Activated CD4-positive, alpha-beta T cell treated with anti-CD3 and anti-CD28 coated beads, Interleukin-2, amount 50 U/mL, for 16 hours (primary cell): Measurements from ENCODE around the gene RAB42.
A peak's percentile ranks its signal among the peaks of the same experiment; 100 is the strongest.
"Not testable (repeated sequence)": the region's sequence is repeated elsewhere in the genome, so short reads cannot be mapped to it uniquely, and the experiment has no call there.

Experiments used
- DNase-seq: peaks from one replicate; pipeline ENCODE4 v3.0.0-alpha.2; 2020

Gene RAB42

DNA sequence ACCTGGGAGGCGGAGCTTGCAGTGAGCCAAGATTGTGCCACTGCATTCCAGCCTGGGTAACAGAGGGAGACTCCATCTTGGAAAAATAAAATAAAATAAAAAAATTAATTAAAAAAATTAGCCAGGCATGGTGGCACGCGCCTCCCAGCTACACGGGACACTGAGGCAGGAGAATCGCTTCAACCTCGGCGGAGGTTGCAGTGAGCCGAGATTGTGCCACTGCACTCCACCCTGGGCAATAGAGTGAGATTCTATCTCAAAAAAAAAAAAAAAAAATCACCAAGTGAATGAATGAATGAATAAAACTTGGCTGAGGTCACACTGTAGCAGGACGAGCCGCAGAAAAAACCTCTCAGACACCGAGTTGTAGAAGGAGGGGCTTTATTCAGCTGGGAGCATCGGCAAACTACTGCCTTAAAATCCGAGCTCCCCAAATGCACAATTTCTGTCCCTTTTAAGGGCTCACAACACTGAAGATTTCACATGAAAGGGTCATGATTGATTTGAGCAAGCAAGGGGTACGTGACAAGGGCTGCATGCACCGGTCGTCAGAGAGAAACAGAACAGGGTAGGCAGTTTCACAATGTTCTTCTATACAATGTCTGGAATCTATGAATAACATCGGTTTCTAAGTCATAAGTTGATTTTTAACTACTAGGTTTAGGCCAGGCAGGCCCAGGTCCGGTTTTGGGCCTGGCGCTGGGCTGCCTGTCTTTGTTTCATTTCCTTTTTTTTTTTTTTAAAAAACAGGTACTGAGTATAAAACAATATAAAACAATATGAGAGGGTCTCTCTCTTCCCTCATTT lies 5.3 kb upstream of the RAB42 start:
- DNase-seq: not testable (repeated sequence)

GRCh38 chr1:28592321-28593071 lies 431 bp downstream of the RAB42 start:
- no peak for DNase-seq

- DNase-seq: not testable (repeated sequence)
Observed at GRCh38 chr1:28593988-28594356, 1.9 kb downstream of the RAB42 start.

DNA sequence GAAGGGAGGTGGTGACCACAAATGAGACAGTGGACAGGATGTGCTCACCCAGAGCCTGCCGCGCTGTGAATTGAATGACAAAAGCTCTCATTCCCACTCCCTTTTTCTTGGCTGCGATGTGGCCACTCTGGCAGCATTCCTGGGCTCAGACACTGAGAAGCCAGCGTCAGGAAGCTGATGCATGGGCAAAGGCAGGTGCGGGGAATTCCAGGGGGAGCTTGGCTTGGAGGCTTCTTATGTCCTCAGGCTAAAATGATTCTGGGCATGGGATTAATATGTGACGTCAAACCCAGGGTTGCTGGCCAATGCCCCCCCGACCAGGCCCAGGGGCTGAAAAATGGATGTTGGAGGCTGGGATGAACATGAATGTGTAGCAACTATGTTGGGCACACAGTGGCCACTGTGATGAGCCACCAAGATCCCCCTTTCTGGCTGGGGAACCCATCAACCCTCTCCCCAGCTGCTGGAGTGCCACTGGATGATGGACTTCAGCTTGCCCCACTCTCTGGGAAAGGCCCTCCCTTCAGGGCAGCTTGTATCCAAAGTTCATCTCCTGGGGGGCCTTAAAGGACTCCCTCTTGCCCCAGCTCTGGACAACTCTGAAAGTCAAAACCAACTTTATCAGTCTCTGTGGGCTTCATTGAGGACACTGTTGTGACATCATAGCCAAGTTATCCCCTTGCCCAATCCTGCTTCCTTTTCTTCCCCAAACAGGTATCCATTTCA lies 2.8 kb downstream of the RAB42 start:
- DNase-seq: not testable (repeated sequence)

DNA sequence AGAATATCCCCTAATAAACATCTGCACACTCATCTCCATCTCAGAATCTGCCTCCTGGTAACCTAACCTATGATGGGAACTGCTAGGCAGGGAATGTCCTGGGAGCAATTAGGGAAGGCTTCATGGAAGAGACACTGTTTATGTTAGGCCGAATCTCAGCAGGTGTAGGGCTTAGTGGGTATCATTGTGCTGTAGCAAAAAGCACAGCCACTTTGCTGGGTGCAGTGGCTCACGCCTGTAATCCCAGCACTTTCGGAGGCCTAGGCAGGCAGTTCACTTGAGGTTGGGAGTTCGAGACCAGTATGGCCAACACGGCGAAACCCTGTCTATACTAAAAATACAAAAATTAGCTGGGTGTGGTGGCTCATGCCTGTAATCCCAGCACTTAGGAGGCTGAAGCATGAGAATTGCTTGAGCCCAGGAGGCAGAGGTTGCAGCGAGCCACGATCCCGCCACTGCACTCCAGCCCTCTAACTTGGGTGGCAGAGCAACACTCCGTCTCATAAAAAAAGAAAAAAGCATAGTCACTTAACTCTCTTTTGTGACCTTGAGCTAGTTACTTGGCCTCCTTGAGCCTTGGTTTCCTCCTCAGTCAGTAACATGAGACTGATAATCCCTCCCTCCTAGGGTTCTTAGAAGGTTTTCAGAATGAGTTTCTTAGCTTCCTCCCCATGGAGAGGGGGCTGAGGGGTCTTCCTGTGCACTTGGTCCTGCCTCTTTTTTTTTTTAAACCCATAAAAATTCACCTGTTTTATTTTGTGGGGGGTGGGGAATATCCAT lies 3.5 kb downstream of the RAB42 start:
- no peak for DNase-seq

GRCh38 chr1:28596276-28596675 lies 4.2 kb downstream of the RAB42 start:
- not testable (repeated sequence) for DNase-seq

- peak; percentile 75 for DNase-seq
Observed at GRCh38 chr1:28601696-28602095, 9.6 kb downstream of the RAB42 start.

- DNase-seq: peak; percentile 33
Observed at GRCh38 chr1:28602536-28603439, 10.7 kb downstream of the RAB42 start.

DNA sequence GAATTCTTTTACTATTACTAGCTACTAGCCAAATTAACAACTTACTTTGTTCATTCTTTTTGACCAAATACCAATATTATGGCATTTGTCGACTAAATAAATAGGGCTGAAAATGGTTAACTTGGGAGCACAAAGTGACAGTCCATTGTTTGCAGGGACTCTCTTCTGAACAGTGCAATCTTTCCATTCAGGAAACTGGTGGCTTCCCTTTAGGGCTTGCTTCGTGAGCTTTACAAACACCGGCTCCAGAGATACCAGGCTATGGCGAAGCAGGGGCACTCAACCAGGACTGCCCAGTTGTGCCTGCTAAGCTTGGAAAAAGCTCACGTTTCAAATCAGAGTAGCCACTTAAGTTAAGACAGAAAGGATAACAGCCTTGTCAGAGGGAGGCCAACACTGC lies 12.3 kb downstream of the RAB42 start:
- DNase-seq: no peak

GRCh38 chr1:28604962-28605361 lies 12.9 kb downstream of the RAB42 start:
- no peak for DNase-seq

DNA sequence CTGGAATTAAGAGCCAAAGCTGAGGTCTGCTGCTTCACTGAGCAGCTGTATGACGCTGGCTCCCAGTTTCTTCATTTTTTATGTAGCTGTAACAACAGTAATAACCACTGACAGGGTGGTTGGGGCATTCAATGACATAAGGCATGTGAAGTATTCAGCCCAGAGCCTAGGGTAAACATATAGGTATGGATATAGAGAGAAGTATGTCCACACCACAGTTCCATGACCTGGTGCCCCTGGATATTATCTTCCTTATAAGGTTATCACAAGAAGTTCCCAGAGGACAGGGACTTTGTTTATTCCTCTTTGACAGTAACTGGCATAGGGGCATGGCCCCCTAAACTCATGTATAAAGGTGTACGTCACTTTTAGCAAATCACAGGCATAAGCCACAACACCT lies 14.7 kb downstream of the RAB42 start:
- no peak for DNase-seq

DNA sequence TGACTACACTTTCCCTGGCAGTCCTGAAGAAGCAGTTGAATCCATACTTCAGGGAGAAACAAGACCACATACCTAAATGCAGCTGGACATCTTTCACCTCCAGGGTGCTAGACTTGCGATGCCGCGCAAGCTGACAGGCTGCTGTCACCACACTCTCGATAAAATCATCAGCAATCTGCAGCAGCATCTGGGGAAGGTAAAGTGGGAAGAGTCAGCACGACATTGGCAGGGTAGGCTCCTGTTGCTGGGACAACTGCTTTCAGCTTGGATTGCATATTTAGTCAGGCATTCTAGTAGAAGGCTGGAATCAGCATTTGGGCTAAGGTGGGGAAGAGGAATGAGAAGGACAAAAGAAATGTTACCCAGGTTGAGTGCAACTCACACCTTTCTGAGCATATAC lies 21.1 kb downstream of the RAB42 start:
- DNase-seq: no peak

- no peak for DNase-seq
Observed at GRCh38 chr1:28631713-28632112, 39.6 kb downstream of the RAB42 start.

- DNase-seq: no peak
Observed at GRCh38 chr1:28632560-28632959, 40.5 kb downstream of the RAB42 start.

DNA sequence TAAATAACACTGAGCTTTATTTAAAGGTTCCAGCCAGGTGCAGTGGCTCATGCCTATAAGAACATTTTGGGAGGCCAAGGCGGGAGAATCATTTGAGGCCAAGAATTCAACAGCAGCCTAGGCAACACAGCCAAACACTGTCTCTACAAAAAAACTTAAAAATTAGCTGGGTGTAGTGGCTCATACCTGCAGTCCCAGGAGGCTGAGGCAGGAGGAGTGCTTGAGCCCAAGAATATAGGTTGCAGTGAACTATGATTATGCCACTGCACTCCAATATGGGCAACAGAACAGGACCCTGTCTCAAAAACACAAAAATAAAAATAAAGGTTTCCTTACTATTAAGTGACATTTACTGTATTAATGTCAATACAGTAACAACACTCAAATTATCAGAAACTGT lies 48.7 kb downstream of the RAB42 start:
- DNase-seq: peak; percentile 42

DNA sequence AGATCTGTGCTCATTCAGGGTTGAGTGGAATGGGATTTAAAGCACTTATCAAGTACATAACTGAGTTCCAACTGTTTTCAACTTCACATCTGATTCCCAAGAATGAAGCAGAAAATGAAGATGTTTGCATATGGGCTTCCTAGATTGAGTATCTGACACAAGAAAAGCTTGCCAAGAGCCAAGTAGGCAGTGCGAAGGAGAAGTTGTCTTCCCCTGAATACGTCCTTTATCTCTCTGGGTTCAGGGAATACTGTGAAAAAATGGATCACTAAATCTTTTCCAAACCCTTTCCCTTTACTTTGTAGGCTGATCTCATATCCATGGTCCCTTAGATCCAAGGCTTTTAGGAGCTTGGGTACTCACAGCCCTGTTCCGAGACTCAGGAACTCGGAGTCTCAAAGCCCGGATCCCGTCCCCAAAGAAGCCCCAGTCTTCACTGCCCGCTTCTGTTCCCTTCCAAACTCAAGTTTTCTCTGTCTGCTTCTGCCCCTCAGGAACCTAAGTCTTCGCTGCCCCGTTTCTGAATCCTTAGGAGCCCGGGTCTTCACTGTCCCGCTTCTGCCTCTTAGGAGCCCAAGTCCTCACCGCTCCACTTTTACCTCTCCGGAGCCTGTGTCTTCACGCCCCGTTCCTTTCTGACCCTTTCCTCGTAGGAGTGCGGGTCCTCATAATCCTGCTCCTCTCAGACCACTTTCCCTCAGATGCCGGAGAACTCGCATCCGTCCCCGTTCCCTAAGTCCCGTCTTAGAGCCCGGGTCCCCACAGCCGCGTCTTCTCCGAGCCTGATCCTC lies 50.2 kb downstream of the RAB42 start:
- DNase-seq: no peak

DNA sequence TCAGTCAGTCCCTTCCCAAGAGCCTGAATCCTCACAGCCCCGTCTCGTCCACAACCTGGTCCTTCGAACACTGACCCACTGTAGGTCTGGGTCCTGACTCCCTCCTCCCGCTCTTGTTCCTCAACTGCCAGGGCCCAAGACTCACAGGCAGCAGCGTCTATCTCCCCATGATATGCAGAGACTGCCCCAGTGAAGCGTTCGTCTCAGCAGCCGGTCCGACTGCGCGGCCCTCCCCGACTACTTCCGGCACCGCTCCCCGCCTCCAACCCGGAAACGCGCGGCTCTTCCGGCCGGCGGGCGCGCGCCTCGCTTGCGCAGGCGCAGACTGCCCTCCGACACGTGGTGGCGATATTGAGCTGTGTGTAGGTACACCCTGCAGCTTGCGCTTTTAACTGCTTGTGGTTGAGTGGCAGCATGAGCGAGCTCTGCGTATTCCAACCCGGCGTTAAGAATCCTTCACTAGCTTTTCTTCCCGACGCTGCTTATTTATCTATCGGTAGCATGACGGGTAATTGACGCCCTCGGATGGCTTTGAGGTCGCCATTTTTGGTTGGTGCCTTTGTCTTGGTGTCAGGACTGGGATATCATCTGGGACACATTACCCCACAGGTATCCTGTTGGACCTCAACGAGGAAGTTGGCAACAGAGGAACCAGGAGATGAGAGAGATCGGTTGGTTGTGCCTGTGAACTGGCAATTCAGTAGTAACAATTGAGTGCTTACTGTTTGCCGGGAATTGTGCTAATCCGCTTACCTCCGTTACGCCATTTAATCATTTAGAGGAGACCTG lies 51.0 kb downstream of the RAB42 start, which contains the start of gene TAF12:
TSS of gene TAF12 (minus strand) at position 221 of the 789 bp plus-strand sequence. CDS start 20,986 bp downstream, outside the sequence.
- DNase-seq: peak; percentile 96

DNA sequence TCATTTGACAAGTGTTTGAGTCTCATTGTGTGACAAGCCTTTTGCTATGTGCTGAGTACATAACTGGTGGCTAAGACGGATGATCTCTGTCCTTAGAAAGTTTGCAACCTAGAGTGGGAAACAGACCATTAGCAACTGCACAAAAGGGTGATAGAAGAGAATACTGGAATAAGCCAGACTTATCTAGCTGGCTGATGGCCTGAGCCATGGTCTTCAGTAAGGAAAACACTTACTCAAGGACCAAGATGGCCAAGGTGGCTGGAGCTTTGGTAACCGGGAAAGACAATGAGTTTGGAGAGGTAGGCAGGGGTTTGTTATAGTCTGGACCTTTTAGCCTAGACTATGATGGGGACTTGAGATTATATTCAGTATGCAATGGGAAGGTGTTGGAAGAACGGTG lies 52.4 kb downstream of the RAB42 start:
- no peak for DNase-seq
